ENCODE data around the gene CFAP410.

CFAP410 gene

GRCh38 chr21:44338971-44339910 lies at the start of gene CFAP410:
Gene CFAP410 (minus strand): TSS chr21:44339390. CDS start chr21:44339194, 196 bp downstream.
- Histone ChIP-seq H3K36me3 (ENCODE audit: insufficient read depth, low read depth, low read length) (peaks cover 7% of the 10 kb centered on the region), H3K27ac (ENCODE audit: low read length) (peak within 1 kb of the TSS; percentile 65), H3K9ac (ENCODE audit: low read depth, low read length) (peak within 1 kb of the TSS; percentile 93; the same call in 1 of the 2 replicates), H3K4me3 (ENCODE audit: low read length) (peak within 1 kb of the TSS; percentile 95), H3K27me3 (ENCODE audit: insufficient read depth, low read length) (no peaks in the 10 kb centered on the region), H3K4me1 (ENCODE audit: insufficient read depth, low read length) (no peaks in the 10 kb centered on the region), H3K9me3 (ENCODE audit: insufficient read depth, low read depth, low read length) (no peaks in the 10 kb centered on the region)

DNA sequence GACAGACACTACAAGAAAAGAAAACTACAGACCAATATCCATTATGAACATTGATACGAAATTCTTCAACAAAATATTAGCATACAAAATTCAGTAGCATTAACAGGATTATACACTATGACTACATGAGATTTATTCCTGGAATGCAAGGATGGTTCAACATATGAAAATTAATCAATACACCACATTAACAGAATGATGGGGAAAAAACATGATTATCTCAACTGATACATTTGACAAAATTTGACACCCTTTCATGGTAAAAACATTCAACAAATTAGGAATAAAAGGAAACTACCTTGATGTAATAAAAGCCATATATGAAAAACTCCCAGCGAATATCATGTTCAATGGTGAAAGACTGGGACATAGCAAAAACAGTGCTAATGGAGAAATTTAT lies 45.8 kb upstream of the CFAP410 start:
- Histone ChIP-seq H3K9ac (ENCODE audit: low read depth, low read length) (no peak overlapping the region), H3K4me3 (ENCODE audit: low read length) (no peak overlapping the region), H3K9me3 (ENCODE audit: insufficient read depth, low read depth, low read length) (peaks cover 34% of the 10 kb centered on the region; the same call in 1 of the 2 replicates), H3K27ac (ENCODE audit: low read length) (no peak overlapping the region), H3K4me1 (ENCODE audit: insufficient read depth, low read length) (no peaks in the 10 kb centered on the region), H3K27me3 (ENCODE audit: insufficient read depth, low read length) (no peaks in the 10 kb centered on the region), H3K36me3 (ENCODE audit: insufficient read depth, low read depth, low read length) (no peaks in the 10 kb centered on the region)

DNA sequence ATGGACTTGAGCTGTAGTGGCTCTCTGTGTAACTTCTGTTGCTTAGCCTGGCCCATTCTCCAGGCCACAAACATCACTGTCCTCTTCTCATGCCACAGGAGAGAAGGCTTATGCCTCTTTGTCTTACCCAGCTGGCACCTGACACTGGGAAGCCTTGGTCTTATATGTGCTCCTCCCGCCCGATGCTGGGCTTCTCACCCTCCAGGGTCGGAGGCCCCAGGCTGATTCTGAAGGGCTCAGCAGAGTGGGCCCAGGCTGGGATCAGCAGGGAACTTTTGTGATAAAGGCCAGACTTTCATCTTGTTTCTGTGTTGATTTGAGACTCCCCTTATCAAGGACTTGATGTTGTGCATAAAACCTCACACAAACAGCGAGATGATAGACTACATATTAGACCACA lies 44.0 kb upstream of the CFAP410 start:
- Histone ChIP-seq H3K4me3 (ENCODE audit: low read length) (no peak overlapping the region), H3K9me3 (ENCODE audit: insufficient read depth, low read depth, low read length) (peaks cover 26% of the 10 kb centered on the region; the same call in 1 of the 2 replicates), H3K4me1 (ENCODE audit: insufficient read depth, low read length) (no peaks in the 10 kb centered on the region), H3K9ac (ENCODE audit: low read depth, low read length) (no peak overlapping the region), H3K27me3 (ENCODE audit: insufficient read depth, low read length) (no peaks in the 10 kb centered on the region), H3K27ac (ENCODE audit: low read length) (no peak overlapping the region), H3K36me3 (ENCODE audit: insufficient read depth, low read depth, low read length) (no peaks in the 10 kb centered on the region)

GRCh38 chr21:44382536-44382935 lies 43.3 kb upstream of the CFAP410 start:
- Histone ChIP-seq H3K4me3 (ENCODE audit: low read length) (no peak overlapping the region), H3K9me3 (ENCODE audit: insufficient read depth, low read depth, low read length) (peaks cover 25% of the 10 kb centered on the region; the same call in 1 of the 2 replicates), H3K36me3 (ENCODE audit: insufficient read depth, low read depth, low read length) (no peaks in the 10 kb centered on the region), H3K4me1 (ENCODE audit: insufficient read depth, low read length) (no peaks in the 10 kb centered on the region), H3K27me3 (ENCODE audit: insufficient read depth, low read length) (no peaks in the 10 kb centered on the region), H3K9ac (ENCODE audit: low read depth, low read length) (no peak overlapping the region), H3K27ac (ENCODE audit: low read length) (no peak overlapping the region)

GRCh38 chr21:44381874-44382273 lies 42.7 kb upstream of the CFAP410 start:
- H3K27ac ChIP-seq (ENCODE audit: low read length): no peak overlapping the region
- H3K27me3 ChIP-seq (ENCODE audit: insufficient read depth, low read length): no peaks in the 10 kb centered on the region
- H3K4me1 ChIP-seq (ENCODE audit: insufficient read depth, low read length): no peaks in the 10 kb centered on the region
- H3K4me3 ChIP-seq (ENCODE audit: low read length): no peak overlapping the region
- H3K9me3 ChIP-seq (ENCODE audit: insufficient read depth, low read depth, low read length): peaks cover 20% of the 10 kb centered on the region; the same call in 1 of the 2 replicates
- H3K9ac ChIP-seq (ENCODE audit: low read depth, low read length): no peak overlapping the region
- H3K36me3 ChIP-seq (ENCODE audit: insufficient read depth, low read depth, low read length): no peaks in the 10 kb centered on the region

GRCh38 chr21:44380876-44381275 lies 41.7 kb upstream of the CFAP410 start:
- no peaks in the 10 kb centered on the region for H3K4me1 ChIP-seq (ENCODE audit: insufficient read depth, low read length)
- no peak overlapping the region for H3K27ac ChIP-seq (ENCODE audit: low read length)
- no peak overlapping the region for H3K4me3 ChIP-seq (ENCODE audit: low read length)
- H3K9me3 ChIP-seq (ENCODE audit: insufficient read depth, low read depth, low read length): peaks cover 13% of the 10 kb centered on the region; the same call in 1 of the 2 replicates
- H3K27me3 ChIP-seq (ENCODE audit: insufficient read depth, low read length): no peaks in the 10 kb centered on the region
- H3K36me3 ChIP-seq (ENCODE audit: insufficient read depth, low read depth, low read length): no peaks in the 10 kb centered on the region
- no peak overlapping the region for H3K9ac ChIP-seq (ENCODE audit: low read depth, low read length)

- no peaks in the 10 kb centered on the region for H3K27me3 ChIP-seq (ENCODE audit: insufficient read depth, low read length)
- H3K4me3 ChIP-seq (ENCODE audit: low read length): no peak overlapping the region
- H3K9ac ChIP-seq (ENCODE audit: low read depth, low read length): no peak overlapping the region
- no peak overlapping the region for H3K27ac ChIP-seq (ENCODE audit: low read length)
- H3K9me3 ChIP-seq (ENCODE audit: insufficient read depth, low read depth, low read length): peaks cover 6% of the 10 kb centered on the region; the same call in 1 of the 2 replicates
- H3K36me3 ChIP-seq (ENCODE audit: insufficient read depth, low read depth, low read length): no peaks in the 10 kb centered on the region
- H3K4me1 ChIP-seq (ENCODE audit: insufficient read depth, low read length): no peaks in the 10 kb centered on the region
These were observed 41.0 kb upstream of the CFAP410 start for GRCh38 chr21:44379991-44380865.

- no peak overlapping the region for H3K4me3 ChIP-seq (ENCODE audit: low read length)
- H3K9ac ChIP-seq (ENCODE audit: low read depth, low read length): no peak overlapping the region
- peaks cover 8% of the 10 kb centered on the region; the same call in 1 of the 2 replicates for H3K9me3 ChIP-seq (ENCODE audit: insufficient read depth, low read depth, low read length)
- H3K4me1 ChIP-seq (ENCODE audit: insufficient read depth, low read length): no peaks in the 10 kb centered on the region
- no peaks in the 10 kb centered on the region for H3K27me3 ChIP-seq (ENCODE audit: insufficient read depth, low read length)
- H3K36me3 ChIP-seq (ENCODE audit: insufficient read depth, low read depth, low read length): no peaks in the 10 kb centered on the region
- no peak overlapping the region for H3K27ac ChIP-seq (ENCODE audit: low read length)
These were observed 40.3 kb upstream of the CFAP410 start for GRCh38 chr21:44379515-44379848.

- peaks cover 7% of the 10 kb centered on the region; the same call in 1 of the 2 replicates for H3K9me3 ChIP-seq (ENCODE audit: insufficient read depth, low read depth, low read length)
- H3K36me3 ChIP-seq (ENCODE audit: insufficient read depth, low read depth, low read length): no peaks in the 10 kb centered on the region
- H3K4me1 ChIP-seq (ENCODE audit: insufficient read depth, low read length): no peaks in the 10 kb centered on the region
- H3K9ac ChIP-seq (ENCODE audit: low read depth, low read length): no peak overlapping the region
- H3K4me3 ChIP-seq (ENCODE audit: low read length): no peak overlapping the region
- no peak overlapping the region for H3K27ac ChIP-seq (ENCODE audit: low read length)
- H3K27me3 ChIP-seq (ENCODE audit: insufficient read depth, low read length): no peaks in the 10 kb centered on the region
These were observed 39.7 kb upstream of the CFAP410 start for GRCh38 chr21:44378646-44379514.

- Histone ChIP-seq H3K9me3 (ENCODE audit: insufficient read depth, low read depth, low read length) (peaks cover 7% of the 10 kb centered on the region; the same call in 1 of the 2 replicates), H3K27me3 (ENCODE audit: insufficient read depth, low read length) (no peaks in the 10 kb centered on the region), H3K27ac (ENCODE audit: low read length) (no peak overlapping the region), H3K36me3 (ENCODE audit: insufficient read depth, low read depth, low read length) (no peaks in the 10 kb centered on the region), H3K4me1 (ENCODE audit: insufficient read depth, low read length) (no peaks in the 10 kb centered on the region), H3K9ac (ENCODE audit: low read depth, low read length) (no peak overlapping the region), H3K4me3 (ENCODE audit: low read length) (no peak overlapping the region)
These were observed 38.9 kb upstream of the CFAP410 start for GRCh38 chr21:44377922-44378645.

All from iPS-20b (cell line).